Fibroblast of the conjunctiva (primary cell): ENCODE measurements around the gene PCK2.
"Not testable (repeated sequence)": the region's sequence is repeated elsewhere in the genome, so short reads cannot be mapped to it uniquely, and the experiment has no call there.

ENCODE experiments used
- DNase-seq: peaks from one replicate; pipeline ENCODE4 v3.0.0-alpha.2; 2010; ENCODE audit warnings: low read depth

Gene PCK2

DNA sequence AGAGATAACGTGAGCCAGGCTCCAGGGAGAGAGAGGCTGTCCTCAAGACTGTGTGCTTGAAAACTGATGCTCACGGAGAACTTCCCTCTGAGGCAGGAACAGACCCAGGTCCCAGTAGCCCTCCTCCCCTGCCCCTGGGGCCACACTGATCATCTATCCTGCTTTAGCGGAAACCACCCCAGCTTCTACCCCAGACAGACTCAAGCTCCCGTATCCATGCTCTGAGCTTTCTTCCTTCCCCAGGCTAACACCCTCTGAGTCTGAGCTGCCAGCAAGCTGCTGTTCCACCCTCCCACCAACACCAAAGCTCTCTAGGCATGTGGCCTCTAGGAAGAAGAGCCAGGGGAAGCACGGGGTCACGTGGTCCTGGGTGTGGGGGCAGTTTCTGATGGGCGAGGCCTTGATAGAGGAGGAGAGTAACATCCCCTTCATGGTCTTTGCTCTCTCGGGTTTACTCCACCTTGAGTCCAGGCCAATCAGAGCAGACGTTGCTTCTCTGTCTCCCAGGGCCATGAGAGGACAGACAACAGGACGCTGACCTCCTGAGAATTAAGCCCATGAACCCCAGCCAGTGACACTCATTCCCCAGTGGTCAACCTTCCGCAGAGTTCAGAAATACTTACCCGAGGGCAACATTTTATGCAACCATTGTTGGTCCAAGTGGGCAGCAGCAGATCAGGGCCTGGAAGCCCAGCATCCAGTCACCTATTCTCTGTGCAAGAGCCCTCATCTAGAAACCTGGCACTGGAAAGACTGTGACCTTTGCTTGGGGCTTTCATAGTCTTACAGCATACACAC, 1.4 kb downstream of the PCK2 start:
- DNase-seq: peak; percentile 43

DNA sequence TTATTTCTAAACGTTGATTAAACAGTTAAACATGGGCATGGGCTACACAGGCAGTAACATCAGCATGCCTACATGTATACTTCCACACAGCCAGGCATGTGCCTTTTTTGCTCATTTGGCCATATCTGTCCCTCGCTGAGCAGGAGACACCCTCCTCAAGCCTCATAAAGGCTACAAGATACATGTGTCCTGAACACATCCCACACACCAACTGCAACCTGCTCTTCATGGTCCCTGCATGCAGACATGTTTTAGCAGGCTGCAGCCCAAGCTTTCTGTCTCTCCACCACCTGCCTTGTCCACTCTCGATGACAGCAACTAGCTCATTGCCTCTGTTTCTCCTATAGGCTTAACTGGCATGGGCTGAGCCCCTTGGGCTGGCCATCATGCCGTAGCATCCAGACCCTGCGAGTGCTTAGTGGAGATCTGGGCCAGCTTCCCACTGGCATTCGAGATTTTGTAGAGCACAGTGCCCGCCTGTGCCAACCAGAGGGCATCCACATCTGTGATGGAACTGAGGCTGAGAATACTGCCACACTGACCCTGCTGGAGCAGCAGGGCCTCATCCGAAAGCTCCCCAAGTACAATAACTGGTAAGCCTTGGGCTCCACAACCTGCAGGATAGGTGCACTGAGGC, 2.6 kb downstream of the PCK2 start:
- DNase-seq: no peak

DNA sequence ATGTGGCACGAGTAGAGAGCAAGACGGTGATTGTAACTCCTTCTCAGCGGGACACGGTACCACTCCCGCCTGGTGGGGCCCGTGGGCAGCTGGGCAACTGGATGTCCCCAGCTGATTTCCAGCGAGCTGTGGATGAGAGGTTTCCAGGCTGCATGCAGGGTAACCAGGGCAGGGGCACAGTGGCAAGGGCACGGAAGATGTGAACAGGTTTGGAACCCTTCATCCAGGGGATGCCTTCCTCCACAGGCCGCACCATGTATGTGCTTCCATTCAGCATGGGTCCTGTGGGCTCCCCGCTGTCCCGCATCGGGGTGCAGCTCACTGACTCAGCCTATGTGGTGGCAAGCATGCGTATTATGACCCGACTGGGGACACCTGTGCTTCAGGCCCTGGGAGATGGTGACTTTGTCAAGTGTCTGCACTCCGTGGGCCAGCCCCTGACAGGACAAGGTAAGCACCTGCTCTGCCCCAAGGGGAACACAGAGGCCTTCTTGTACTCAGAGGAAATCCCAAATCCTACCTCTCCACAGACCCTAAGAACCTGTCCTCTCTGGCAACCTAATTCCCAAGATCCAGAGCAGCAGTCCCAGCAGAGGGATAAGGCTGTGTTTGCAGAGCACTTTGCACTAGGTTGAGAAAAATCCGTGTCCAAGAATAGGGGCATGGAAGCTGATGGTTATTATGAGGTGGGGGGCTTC, 4.3 kb downstream of the PCK2 start:
- DNase-seq: no peak

GRCh38 chr14:24098927-24099813, 5.1 kb downstream of the PCK2 start:
- no peak for DNase-seq

GRCh38 chr14:24100197-24100981, 6.3 kb downstream of the PCK2 start:
- DNase-seq: no peak

- DNase-seq: no peak
Measured at GRCh38 chr14:24100982-24101494, 6.9 kb downstream of the PCK2 start.

GRCh38 chr14:24102357-24103048, 8.4 kb downstream of the PCK2 start:
- DNase-seq: no peak

DNA sequence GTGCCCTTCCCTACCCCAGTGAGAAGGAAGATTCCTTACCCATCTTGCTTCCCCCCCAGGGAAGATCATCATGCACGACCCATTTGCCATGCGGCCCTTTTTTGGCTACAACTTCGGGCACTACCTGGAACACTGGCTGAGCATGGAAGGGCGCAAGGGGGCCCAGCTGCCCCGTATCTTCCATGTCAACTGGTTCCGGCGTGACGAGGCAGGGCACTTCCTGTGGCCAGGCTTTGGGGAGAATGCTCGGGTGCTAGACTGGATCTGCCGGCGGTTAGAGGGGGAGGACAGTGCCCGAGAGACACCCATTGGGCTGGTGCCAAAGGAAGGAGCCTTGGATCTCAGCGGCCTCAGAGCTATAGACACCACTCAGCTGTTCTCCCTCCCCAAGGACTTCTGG, 9.3 kb downstream of the PCK2 start:
- no peak for DNase-seq

DNA sequence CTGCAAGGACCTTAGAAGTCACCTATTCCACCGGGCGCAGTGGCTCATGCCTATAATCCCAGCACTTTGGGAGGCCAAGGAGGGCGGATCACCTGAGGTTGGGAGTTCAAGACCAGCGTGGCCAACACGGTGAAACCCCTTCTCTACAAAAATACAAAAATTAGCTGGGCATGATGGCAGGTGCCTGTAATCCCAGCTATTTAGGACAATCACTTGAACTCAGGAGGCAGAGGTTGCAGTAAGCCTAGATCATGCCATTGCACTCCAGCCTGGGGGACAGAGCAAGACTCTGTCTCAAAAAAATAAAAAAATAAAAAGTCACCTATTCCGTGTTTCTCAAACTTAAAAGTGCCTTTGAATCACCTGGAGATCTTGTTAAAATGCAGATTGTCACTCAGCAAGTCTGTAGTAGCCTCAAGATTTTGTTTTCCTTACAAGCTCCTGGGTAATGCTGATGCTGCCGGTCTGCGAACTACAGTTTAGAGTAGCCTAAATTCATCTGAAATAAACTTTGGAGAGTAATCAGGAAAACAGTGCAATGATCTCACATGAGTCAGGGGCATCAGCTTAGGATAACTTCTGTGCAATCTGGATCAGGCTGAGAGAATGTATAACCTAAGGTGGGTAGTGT, 11.6 kb downstream of the PCK2 start:
- not testable (repeated sequence) for DNase-seq

DNA sequence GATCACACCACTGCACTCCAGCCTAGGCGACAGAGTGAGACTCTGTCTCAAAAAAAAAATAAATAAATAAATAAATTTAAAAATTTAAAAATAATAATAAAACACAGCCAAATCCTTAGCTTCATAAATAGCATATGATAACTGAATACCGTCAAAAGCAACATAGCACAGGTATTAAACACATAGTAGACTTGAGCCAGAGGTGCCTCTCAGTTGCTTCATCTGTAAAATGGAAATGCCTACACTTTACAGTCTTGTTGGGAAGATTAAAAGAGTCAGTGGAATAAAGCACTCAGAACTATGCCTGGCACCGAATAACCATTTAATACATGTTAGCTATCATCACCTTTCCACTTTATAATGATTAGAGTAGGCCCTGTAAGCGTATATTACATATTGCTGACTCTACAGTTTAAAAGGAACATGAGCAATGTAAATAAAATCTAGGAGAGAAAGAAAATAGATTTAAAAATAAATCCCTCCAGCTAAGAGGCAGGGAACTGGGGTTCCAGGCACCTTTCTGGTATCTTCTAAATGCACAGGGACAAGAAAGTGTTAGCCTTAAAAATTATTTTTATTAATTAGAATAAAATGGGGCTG, 12.7 kb downstream of the PCK2 start:
- DNase-seq: no peak

- no peak for DNase-seq
Measured at GRCh38 chr14:24108336-24108874, 14.3 kb downstream of the PCK2 start.

DNA sequence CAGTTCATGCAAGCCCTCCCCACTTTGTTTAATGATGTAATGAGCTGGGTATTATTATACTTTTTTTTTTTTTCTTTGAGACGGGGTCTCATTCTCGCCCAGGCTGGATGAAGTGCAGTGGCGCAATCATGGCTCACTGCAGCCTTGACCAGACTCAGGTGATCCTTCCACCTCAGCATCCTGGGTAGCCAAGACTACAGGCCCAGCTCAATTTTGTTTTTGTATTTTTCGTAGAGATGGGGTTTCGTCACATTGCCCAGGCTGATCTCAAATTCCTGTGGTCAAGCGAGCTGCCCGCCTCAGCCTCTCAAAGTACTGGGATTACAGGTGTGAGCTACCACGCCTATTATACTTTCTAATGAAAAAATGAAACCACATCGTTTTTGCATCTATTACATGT, 15.9 kb downstream of the PCK2 start:
- DNase-seq: no peak

- DNase-seq: no peak
Measured at GRCh38 chr14:24110523-24110922, 16.4 kb downstream of the PCK2 start.

- DNase-seq: no peak
Measured at GRCh38 chr14:24113379-24113800, 19.3 kb downstream of the PCK2 start.

- DNase-seq: peak; percentile 82
Measured at GRCh38 chr14:24113801-24114531, 19.9 kb downstream of the PCK2 start.

- DNase-seq: peak; percentile 100
Measured at GRCh38 chr14:24114532-24115421, 20.7 kb downstream of the PCK2 start, which contains the start of the genes DCAF11 and NRL. DCAF11 (plus strand) TSS chr14:24114777; CDS start chr14:24115595, 818 bp downstream. NRL (minus strand) TSS chr14:24114949; CDS start chr14:24082848, 32,101 bp downstream.
